Epithelial cell of esophagus (primary cell): ENCODE data around the gene EFEMP2.
A peak's percentile ranks its signal among the peaks of the same experiment; 100 is the strongest.

Experiments used
- DNase-seq: peaks from one replicate; pipeline ENCODE4 v3.0.0; 2010; ENCODE audit warnings: low read depth
- H3K4me3 ChIP-seq: 2 replicates; pipeline ENCODE4 v1.5.1; 2011; ENCODE audit warnings: mild to moderate bottlenecking, low read length, control low read depth
- TF ChIP-seq, protein P1 (sequence below): IDR thresholded peaks from 2 replicates; pipeline ENCODE4 v1.5.1; 2011; ENCODE audit warnings: low read depth, mild to moderate bottlenecking, low read length, control low read depth, inconsistent platforms; ENCODE audit not compliant: insufficient read depth; ENCODE audit errors: missing control alignments

Gene EFEMP2

DNA sequence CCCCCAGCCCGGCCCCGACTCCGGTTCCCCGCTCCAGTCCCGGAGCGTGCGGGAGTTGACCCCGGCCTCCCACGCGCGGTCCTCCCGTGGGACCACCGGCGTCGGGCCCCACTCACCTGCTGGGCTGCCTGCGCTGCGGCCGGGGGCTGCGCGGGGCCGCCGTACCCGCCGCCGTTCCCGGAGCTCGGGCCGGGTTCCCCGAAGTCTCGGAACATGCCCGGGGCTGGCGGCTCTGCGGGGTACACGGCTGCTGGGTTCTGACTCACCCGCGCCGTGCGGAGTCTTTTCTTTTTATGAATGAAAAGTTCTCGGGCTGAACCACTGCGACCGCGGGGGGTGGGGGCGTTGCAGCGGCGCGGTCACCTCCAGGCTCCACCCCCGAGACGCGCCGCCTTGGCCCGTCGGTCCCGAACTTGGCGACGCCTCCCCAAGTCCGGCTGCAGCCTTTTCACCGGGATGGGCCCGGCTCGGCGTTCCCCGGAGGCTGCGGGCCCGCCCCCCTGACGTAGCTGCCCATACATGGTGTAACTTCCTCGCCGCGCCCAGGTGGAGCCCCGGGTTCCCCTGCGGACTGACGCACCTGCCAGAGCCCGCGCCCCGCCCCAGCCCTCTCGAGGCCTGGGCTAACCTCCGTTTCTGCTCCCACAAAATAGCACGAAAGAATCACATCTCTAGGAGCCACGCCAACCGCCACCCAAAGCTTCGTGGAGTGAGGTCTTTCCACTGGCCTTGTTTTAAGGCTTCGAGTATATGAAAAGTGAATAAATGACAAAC is 27.7 kb upstream of the EFEMP2 start, which contains the start of gene FOSL1:
Gene FOSL1 (minus strand): TSS at position 264 of the 774 bp plus-strand sequence. CDS start 49 bp downstream, at position 215.
- peak within 1 kb of the TSS; percentile 87 for H3K4me3 ChIP-seq
- TF ChIP-seq, protein P1, sequence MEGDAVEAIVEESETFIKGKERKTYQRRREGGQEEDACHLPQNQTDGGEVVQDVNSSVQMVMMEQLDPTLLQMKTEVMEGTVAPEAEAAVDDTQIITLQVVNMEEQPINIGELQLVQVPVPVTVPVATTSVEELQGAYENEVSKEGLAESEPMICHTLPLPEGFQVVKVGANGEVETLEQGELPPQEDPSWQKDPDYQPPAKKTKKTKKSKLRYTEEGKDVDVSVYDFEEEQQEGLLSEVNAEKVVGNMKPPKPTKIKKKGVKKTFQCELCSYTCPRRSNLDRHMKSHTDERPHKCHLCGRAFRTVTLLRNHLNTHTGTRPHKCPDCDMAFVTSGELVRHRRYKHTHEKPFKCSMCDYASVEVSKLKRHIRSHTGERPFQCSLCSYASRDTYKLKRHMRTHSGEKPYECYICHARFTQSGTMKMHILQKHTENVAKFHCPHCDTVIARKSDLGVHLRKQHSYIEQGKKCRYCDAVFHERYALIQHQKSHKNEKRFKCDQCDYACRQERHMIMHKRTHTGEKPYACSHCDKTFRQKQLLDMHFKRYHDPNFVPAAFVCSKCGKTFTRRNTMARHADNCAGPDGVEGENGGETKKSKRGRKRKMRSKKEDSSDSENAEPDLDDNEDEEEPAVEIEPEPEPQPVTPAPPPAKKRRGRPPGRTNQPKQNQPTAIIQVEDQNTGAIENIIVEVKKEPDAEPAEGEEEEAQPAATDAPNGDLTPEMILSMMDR = no peak
- DNase-seq = peak; percentile 100

DNA sequence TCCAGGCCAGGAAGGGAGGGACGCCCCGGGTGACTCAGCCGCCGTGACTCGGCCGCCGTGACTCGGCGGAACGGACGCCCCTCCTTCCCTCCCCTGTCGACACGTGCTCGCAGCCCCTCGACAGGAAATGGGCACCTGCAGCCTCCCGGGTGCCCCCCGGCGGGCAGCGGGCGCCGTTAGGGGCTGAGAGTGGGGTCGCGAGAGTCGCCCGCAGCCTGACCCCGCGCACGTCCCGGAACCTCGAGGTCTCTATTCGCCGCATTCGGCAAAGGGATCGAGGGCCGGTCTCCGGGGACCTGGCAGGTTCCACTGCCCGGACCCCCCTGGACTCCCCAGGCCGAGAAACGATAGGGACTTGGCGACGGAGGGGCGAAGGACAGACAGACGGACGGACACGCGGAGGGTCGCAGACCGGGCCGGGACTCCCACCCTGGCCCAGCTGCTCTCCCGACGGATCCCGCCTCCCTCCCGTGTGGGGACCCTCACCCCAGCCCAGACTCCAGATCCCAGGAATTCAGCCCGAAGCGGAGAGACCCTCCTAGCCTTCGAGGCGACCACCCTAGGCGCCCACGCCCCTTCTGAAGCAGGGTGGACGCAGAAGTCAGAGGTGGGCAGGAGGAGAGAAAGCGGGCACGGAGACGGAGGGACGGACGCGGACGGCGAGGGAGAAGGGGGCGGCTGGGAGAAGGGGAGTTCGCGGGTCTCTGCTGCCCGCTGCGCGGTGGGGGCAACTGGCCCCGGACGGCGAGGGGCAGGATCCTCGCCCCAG is 26.9 kb upstream of the EFEMP2 start:
- DNase-seq = no peak
- H3K4me3 ChIP-seq = peak overlapping the region; percentile 87
- TF ChIP-seq, protein P1 = no peak

DNA sequence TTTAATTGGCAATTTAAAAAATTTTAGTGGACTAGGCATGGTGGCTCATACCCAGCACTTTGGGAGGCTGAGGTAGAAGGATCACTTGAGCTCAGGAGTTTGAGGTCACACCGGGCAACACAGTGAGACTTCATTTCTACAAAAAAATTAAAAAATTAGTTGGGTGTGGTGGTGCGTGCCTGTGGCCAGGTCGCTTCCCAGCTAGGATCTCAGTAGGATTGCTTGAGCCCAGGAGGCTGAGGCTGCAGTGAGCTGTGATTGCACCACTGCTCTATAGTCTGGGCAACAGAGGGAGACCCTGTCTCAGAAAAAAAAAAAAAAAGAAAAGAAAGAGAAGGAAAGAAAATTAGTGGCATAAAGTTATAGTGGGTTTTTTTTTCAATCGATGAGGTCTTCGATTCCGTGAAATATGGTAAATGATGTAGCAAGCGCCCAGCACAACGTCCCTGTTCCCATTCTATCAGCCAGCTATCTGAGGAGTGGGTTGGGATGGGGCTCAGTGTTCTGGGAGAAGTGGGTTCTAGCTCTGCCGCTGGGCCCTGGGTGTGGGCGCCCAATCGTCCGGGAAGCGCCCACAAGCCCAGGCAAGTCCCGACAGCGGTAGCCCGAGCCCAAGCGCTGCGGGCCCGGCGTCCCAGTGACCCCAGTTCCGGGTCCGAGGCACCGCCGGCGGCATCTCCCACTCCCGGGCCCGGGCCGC is 26.2 kb upstream of the EFEMP2 start:
- H3K4me3 ChIP-seq = peak overlapping the region; percentile 87
- DNase-seq = peak; percentile 89
- TF ChIP-seq, protein P1 = no peak

DNA sequence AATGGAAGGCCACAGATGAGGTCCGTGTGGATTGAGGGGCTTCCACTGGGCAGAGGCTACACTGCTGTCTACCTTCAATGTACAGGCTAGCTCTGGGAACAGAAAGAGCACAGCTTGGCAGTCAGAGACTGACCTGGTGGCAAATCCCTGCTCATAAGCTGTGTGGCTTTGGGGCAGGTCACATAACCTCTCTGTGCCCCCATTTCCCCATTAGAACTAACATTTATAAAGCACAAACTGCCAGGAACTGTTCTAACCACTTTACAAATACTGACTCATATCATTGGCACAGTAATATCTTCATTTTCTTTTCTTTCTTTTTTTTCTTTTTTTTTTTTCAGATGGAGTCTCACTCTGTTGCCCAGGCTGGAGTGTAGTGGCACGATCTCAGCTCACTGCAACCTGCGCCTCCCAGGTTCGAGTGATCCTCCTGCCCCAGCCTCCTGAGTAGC is 24.4 kb upstream of the EFEMP2 start:
- H3K4me3 ChIP-seq = no peak overlapping the region
- TF ChIP-seq, protein P1 = no peak
- DNase-seq = no peak

DNA sequence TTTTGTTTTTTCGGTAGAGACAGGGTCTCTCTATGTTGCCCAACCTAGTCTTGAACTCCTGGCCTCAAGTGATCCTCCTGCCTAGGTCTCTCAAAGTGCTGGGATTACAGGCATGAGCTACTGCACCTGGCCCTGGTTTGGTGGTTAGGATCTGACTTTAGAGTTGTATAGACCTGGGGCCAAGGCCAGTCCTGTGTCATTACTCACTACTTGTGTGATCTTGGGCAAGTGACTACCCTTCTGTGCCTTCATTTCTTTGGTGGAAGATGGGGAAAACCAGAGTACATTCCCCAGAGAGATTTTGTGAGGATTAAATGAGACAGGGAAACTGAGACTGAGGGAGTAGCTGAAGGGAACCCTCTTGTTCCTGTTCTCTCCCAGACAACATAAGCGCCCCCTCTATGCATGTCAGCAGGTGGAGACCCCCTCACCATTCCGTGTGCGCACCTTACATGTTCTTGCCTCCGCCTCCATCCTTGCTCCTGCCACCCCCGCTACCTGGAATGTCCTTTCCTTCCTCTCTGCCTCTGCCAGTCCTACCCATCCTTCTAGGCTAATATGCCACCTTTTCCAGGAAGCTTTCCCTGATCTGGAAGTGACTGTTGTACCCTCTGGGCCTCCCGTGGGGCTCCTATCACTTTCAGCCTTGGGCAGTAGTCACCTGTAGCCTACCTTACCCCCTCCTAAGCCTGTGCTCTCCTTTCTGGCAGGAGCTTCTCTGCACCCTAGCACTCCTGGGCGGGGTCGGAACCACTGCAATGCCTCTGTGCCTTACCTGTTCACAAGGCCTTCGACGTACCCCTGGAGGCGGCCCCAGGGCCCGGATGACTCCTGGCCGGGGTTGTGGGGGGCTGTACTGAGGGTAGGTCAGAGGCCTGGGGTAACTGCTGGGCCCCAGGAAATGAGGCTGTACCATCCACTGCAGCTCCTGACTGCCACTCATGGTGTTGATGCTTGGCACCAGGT is 23.7 kb upstream of the EFEMP2 start:
- H3K4me3 ChIP-seq = no peak overlapping the region
- TF ChIP-seq, protein P1 = no peak
- no peak for DNase-seq

DNA sequence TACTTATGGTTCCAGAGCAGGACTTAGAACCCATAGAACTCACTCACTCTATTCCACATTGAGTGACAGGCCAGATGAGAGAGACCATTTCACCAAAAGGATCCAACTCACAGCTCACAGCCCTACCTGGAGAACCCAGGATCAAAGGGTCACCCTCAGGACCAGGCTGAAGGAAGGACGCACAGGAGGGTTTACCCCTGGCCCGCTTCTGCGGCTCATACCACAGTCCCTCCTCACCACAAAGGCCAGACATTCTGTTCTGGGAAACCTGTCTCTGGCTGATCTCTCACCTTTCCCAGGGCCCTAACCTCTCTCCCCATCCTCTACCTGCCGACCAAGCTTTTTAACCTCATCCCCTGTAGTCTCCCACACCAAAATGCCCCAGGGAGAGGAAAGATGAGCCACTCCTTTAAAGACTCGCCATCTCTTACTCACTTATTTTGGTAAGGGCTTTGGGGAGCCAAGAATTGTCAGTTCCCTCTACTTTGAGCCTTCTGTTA is 22.9 kb upstream of the EFEMP2 start:
- DNase-seq = no peak
- H3K4me3 ChIP-seq = no peak overlapping the region
- TF ChIP-seq, protein P1 = no peak
